Measurements from ENCODE around the gene GPI.
"Not testable (repeated sequence)": the region's sequence is repeated elsewhere in the genome, so short reads cannot be mapped to it uniquely, and the experiment has no call there.

The GPI gene

DNA sequence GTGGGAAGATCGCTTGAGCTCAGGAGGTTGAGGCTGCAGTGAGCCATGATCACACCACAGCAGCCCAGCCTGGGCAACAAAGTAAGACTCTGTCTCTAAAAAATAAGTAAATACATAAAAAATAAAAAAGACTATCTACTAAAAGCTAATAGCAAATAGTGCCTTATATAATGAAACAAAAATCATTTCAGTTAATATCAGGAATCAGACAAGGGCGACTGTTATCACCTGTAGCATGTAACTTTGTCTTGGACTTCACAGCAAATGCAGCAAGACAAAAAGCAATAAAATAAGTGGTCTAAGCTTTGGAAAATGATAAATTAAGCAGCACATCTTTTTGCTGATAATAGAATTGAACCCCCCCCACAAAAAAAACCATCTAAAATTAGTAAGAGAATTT lies 21.2 kb upstream of the GPI start:
- no peak for DNase-seq

DNA sequence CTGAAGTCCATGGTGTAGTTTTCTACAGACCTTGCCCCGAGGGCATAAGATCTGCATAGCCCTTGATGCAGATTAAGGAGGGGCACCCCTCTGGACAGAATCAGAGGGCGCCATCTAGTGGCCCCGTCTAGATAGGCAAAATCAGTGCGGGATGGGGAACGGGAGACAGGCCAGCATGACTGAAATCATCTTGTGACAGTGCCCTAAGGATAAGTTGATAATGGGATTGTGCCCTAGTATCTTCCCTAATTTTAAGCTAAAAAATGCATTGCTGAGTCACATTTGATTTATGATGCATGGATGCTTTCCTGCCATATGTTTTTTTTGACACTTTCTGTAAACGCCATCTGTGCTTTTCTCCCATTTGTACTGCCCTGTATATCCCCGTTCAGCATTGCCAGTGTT lies 19.0 kb upstream of the GPI start:
- DNase-seq, result peak; percentile 81

DNA sequence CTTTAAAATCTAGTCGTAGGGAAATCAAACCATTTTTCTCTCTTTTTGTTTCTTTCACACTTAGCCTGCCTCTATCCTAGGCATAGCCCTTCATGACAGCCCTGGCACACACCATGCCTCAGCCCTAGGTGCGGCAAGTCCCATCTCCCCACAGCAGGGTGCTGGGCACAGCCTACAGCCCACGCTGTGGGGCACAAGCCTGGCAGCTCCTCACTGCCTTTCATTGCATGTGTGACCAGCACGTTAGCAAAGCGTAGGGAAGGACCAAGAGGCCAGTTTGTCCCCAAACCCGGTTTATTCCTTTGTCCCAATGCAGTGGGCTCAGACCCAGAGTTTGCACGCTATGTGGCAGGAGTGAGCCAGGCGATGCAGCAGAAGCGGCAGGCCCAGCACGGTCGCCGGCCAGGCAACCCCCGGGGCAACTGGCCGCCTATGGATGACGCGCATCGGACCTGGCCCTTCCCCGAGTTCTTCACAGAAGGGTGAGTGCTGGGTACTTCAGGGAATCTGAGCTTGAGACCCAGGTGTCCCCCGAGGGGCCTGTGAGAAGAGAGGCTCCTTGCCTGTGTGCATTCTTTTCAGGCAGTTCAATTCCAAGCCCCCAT lies 17.3 kb upstream of the GPI start:
- DNase-seq, result no peak

DNA sequence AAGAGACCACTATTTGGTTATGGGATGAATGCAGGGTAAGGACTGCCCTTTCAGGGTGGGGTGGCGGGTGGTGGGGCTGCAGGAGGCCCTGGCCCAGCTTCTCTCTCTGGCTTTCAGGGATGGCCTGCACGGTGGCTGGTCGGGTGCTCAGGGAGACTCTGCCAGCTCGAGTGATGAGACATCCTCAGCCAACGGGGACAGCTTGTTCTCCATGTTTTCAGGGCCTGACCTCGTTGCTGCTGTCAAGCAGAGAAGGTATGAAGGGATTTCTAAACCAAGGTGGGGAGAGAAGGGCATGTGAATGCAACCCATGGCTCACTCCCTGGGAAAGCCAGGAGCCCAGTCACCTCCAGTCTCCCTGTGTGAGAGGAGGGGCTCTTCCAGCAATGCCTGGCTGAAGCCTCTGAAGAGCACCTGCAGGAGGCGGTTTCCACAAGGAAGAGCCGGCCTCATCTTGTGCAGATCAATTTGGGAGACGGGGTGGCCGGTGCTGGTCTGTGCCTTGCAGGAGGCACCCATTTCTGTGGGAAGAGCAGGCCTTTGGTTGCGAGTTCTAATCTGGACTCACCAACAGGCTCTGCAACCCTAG lies 16.0 kb upstream of the GPI start:
- DNase-seq, result no peak

DNA sequence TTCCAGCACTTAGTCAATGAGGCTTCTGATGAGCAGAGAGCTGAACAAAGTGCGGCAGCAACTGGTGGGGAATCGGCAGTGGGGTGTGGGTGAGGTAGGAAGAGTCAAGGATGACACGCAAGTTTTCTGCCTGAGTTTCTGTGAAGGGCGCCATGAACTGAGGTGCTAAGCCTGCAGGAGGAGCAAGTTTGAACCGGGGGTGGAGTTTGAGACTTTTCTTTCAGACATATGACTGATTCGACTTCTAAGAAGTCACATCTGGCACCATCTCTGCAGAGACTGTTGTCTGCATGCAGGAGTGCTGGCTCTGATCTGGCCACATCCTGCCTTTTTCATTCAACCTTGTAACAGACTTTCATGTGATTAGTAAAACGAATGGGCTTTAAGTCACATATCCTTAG lies 14.8 kb upstream of the GPI start:
- DNase-seq, result no peak

DNA sequence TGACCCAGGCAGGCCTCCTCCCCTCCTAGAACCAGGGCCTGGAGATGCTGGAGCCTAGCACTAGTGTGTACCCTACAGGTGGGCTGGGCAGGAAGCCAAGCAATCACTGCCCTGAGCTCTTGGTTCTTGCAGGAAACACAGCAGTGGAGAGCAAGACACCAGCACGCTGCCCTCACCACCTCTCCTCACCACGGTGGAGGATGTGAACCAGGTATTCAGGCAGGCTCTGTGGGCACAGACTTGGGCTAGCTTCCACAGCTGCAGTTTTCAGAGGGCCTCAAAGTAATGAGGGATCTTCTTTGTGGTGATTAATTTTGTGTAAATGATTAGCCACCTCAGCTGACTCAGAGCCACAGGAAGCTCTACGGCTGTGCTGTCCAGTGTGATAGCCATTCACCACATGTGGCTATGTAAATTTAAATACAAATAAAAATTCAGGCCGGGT lies 13.6 kb upstream of the GPI start:
- no peak for DNase-seq

DNA sequence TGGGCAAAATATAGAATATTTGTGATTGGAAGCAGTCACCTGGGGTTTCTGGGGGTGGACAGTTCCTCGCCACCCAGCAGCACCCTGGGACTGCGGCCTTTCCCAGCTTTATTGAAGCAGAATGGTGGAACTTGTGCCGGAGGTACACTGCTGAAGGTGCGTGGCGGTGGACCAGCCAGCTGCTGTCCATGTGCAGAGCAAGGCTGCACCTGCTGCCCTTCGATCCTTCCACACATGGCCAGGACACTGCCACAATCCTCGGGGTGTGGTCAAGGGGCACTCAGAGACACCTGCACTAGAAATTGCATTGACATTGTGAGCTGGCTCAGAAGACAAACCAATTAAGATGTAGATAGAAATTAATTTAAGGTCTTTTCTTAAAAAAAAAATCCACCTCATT lies 11.4 kb upstream of the GPI start:
- no peak for DNase-seq

DNA sequence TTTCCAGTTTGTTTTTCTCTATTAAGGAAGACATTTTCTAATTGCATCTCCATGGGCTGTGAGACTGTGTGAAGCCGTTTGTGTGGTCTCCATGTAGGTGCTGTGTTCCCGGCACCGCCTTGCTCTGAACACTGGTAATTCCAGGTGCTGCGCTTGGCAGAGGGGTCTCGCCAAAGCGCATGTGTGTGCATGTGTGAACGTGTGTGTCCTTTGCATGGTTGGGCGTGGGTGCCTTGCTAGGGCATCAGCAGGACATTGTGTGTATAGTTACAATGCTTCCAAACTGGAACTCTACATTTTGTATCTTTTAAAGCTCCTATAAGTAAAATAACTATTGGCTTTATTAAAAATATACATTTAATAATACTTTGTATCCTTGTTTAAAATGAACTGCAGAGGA lies 9.8 kb upstream of the GPI start:
- no peak for DNase-seq

DNA sequence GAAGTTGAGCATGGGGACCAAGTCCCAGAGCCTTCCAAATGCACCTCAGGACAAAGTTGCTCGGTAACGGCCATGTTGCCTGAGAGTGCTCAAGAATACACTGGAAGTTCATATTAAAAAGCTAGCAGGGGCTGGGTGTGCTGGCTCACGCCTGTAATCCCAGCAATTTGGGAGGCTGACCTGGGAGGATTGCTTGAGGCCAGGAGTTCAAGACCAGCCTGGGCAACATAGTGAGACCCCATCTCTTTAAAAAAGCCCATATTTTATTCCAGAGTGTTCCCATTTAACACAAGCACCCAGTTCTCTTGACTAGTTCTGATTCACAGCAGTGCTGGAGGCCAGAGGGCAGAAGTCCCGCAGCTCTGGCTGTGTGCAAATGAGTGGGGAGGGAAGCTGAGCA lies 8.1 kb upstream of the GPI start:
- no peak for DNase-seq

DNA sequence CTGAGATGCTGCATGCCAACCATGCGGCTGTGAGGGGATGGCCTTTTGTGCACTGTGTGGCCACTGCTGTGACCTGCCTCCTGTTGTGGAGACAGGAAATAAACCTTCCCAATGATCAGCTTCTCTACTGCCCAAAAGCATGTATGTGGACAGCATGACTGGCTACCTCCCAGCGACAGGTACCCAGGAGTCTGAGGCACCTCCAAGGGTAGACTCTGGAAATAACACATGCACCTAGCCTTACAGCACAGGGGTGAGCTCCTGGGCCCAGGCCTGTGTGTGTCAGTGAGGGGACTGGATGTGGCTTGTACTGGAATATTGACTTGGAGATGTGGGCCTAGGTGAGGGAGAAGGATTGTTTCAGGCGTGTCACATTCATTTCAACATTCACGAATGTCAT lies 7.6 kb upstream of the GPI start:
- DNase-seq, result no peak

DNA sequence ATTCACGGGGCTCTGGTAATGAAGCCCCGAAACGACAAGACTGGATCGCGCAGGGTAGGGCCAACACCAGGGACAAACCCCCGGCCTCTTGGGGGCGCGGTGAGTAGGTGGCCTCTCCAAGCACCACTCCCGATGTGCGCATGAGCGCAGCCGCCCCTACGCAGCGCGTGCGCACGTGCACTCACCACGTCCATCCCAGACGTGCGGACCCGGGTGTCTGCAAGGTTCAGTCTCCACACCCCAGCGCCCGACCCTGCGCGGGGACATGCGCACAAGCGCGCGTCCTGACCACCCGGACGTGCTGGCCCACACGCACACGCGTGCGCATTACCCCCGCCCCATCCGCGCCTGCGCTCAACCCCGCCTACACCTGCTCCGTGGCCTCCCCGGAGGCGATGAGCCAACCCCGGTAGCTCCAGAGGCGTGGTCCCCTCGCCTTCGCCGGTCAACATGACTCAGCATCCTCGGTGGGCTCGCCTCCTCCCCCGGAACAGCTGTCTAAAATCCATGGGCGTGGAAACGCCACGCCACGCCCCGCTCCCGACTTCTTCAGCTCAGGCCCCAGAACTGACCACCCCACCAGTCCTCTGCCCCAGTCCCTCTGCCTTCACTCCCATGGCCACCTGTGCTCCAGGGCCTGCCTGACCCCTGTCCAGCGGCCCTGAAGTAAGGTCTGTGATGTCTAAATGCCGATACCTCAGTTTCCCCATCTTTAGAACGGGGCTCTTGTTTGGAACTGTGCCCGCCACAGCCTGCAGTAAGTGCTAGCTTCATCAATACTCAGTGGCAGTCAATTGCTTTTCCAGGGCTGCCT lies 5.6 kb upstream of the GPI start:
- DNase-seq, result peak; percentile 99

DNA sequence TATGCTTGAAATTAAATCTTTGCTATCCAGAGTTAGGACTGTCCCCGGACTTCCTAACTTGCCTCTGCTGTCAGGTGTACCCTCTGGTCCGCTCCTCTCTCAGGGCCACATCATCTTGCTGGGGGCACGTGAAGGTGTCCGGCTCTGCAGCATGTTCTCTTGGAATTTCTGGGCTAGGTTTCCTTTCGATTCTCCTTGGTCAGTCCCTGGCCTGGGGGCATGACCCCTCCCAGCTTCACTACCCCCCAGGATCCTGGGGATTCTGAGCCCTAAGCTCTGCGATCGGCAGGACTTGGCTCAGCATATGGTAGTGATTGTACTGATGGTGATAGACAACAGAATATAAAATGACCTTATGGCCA lies 5.1 kb upstream of the GPI start:
- no peak for DNase-seq

DNA sequence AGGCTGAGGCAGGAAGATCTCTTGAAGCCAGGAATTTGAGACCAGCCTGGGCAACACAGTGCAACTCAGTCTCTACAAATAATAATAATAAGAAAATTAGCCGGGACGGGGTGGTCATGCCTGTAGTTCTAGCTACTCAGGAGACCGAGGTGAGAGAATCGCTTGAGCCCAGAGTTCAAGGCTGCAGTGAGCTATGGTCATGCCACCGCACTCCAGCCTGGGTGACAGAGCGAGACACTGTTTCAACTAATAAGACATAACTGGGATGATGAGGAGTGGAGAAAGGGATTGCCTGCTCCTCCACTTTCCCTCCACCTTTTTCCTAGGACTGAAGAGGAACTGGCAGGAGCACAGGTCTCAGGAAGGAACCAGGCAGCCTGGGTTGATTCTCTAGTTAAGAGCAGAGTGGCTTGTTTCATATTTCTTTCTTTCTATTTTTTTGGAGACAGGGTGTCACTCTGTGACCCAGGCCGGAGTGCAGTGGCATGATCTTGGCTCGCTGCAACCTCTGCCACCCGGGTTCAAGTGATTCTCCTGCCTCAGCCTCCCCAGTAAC lies 4.6 kb upstream of the GPI start:
- no peak for DNase-seq

DNA sequence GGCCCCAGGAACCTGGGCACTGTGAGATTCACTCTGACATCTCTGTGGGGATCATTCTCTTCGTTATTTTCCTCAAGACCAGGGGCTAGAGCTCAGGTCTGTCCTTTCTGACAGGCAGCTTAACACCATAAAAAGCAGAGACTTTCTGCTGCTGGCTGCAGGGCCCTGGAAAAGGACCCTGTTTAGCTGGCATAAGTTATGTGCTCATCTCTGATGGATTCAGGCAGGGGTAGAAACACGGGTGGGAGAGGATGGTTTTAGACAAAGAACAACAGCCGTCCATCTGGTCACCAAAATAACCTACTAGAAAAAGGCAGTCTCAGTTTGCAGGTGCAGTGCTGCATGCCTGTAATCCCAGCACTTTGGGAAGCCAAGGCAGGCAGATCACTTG lies 2.3 kb upstream of the GPI start:
- DNase-seq, result no peak

DNA sequence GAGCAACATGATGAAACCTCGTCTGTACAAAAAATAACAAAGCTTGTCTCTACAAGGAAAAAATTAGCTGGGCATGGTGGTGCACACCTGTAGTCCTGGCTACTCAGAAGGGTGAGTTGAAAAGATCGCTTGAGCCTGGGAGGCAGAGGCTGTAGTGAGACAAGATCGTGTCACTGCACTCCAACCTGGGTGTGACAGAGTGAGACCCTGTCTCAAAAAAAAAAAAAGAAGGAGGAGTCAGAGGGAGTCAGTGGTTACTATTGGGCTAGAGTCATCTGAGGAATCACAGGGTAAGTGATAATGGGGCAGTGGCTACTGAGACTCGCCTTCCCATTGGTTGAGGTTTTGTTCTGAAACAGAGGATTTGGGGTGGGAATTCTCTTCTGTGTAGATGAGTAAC lies 1.9 kb upstream of the GPI start:
- no peak for DNase-seq

DNA sequence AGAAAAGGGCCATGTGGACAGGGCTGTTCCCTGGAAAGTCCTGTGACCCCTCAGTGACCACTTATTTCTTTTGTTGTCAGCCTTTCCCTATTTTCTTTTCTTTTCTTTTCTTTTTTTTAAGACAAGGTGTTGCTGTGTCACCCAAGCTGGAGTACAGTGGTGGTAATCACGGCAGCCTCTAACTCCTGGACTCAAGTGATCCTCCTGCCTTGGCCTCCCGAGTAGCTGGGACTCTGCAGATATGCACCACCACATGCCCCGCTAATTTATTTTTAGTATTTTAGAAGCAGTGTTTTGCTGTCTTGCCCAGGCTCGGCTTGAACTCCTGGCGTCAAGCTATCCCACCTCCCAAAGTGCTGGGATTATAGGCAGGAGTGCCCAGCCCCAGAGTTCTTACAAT lies 1.1 kb upstream of the GPI start:
- DNase-seq, result no peak

DNA sequence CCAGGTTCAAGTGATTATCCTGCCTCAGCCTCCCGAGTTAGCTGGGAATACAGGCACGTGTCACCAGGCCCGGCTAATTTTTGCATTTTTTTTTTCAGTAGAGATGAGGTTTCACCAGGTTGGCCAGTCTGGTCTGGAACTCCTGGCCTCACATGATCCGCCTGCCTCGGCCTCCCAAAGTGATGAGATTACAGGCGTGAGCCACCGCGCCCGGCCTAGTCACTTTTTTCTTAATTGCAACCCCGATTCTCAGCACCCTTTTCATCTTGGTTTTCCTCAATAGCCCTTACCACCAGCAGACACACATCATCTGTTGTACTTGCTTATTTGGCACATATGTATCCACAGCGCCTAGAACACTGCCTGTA lies 550 bp upstream of the GPI start:
- DNase-seq, result no peak

DNA sequence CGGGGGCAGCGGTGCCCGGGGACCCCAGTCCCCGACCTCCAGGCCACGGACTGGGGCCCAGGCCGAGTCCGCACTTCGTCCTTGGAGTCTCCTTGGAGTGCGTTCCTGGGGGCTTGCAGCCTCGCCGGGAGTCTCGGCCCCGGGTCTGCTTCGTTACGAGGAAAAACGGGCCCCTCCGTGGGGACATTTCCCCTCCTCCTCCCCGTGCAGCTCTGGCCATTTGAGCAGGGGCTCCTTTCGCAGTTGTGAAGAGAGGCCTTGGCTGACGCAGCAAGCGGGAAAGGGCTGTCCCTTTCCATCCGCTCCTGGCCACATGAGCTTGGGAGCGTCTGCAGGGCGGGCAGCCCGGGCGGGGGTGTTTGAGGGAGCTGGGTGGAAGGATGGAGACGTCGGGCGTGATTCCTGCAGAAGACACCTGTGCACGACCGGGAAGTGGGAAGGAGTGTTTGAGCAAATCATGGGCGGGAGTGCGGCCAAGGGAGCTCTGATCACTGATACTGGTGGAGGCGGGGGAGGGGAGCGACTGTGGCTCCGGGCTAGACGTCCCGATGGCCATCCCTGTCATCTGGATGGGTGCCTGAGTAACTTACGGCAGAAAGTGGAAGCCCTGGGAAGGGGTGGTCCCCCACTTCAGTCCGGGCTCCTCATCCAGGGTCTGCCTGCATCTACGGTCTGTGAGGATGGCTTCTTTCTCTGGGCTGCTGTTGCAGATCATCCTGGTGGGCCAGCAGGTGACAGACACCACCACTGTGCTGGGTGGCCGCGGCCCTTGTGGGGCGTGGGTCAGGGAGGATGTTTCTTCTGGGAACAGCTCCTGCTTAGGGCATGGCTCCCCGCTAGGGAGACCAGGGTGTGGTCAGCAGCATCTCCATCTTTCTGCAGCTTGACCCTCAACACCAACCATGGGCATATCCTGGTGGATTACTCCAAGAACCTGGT lies 736 bp downstream of the GPI start:
- DNase-seq, result no peak

DNA sequence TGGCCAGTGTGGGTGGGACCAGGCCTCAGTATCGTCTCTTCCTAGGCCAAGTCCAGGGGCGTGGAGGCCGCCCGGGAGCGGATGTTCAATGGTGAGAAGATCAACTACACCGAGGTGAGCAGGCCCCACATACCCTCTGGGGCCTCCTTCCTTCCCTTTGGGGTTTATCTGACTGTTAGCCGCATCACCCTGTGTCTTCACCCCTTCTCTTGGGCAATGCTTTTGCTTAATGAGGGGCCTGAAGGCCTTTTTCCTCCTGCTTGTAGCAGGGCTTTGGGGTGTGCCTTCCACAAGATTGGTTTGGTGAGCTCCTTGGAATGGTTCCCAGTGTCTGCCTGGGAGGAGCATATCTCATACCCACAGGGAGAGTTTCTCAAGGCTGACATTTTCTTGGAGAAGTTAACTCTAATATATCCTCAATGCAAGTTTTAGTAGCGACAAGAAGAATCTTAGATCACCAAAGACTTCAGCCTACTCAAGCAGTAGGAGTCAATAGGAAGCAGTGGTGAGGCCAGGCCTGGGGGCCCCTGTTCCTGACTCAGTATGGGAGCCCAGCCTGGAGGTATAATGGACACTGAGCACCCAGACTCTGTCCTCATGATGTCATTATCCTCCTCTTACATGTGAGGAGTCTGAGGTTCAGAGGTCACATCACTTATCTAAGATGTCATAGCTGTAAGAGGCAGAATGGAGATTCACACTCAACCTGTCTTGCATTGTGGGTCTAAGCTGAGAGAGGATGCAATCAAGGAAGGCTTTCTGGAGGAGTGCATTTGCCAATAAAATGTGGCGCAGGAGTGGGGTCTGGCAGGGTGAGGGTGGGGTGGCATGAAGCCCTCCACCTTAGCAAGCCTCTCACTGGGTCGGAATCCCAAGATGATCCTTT lies 2.0 kb downstream of the GPI start:
- no peak for DNase-seq

DNA sequence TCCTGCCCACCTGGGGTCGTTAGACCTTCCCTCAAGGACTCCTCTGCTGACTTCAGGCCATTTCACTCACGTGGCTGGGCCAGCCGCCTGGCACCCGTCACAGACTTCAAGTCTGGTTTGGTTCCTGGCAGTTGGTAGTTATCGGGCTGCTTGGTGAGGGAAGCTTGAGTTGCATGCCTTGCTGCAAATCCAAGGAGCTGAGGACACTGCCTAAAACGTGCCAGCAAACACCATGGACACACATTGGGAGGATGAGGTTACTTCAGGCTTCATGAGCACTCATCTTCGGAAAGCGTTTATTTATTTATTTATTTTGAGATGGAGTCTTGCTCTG lies 2.6 kb downstream of the GPI start:
- DNase-seq, result no peak

DNA sequence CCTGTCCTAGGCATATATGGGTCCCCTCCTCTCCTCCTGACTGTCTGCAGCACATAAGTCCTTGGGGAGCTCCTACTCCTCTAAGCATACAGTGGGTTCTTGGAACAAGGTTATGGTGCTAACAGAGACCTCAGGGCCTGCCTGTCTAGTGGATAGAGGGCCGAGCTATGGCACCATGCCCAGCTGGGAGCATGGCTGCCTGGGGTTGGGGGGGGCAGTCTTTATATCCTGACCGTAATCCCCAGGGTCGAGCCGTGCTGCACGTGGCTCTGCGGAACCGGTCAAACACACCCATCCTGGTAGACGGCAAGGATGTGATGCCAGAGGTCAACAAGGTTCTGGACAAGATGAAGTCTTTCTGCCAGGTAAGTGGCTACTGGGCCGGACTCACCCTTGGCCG lies 3.3 kb downstream of the GPI start:
- DNase-seq, result no peak

DNA sequence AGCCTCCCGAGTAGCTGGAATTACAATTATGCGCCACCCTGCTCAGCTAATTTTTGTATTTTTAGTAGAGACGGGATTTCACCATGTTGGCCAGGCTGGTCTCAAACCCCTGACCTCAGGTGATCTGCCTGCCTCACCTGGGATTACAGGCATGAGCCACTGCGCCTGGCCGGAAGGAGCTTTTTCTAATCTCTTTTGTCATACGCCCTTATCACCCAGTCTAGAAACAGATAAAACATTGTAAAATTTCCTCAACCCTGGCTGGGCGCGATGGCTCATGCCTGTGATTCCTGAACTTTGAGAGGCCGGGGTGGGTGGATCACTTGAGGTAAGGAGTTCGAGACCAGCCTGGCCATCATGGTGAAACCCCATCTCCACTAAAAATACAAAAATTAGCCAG lies 4.2 kb downstream of the GPI start:
- DNase-seq, result not testable (repeated sequence)
